CD4-positive, CD25-positive, alpha-beta regulatory T cell (primary cell): ENCODE results near the gene SHC4. TPM values are rescaled to one million over a fixed set of nuclear protein-coding genes. Genes with fewer than 3 reads are reported as not detected.

Experiments
- ATAC-seq, 2 donors: fragments of 150-1000 bp; cut with Tn5 transposase; one replicate each; pipeline ENCODE4 v1.10.0; 2021; ENCODE audit warnings: low read depth in 2 of 2, moderate number of reproducible peaks in 2 of 2, moderate library complexity in 1 of 2
- DNase-seq, 3 donors: peaks; one replicate each; pipeline versions ENCODE4 v3.0.0 to v3.0.0-alpha.2; 2012 to 2022; ENCODE audit warnings: mixed read lengths in 1 of 3
- H3K27ac ChIP-seq: one replicate; pipeline ENCODE4 v1.7.0; 2013; ENCODE audit warnings: mild to moderate bottlenecking, low read length; ENCODE audit not compliant: insufficient read depth, poor library complexity, severe bottlenecking
- H3K27me3 ChIP-seq: one replicate; pipeline ENCODE4 v1.7.0; 2013; ENCODE audit warnings: low read length; ENCODE audit not compliant: control insufficient read depth, insufficient read depth
- H3K36me3 ChIP-seq: one replicate; pipeline ENCODE4 v1.7.0; 2013; ENCODE audit warnings: mild to moderate bottlenecking, low read length, moderate library complexity; ENCODE audit not compliant: control insufficient read depth, insufficient read depth
- H3K4me1 ChIP-seq: 2 replicates; pipeline ENCODE4 v1.7.0; 2013; ENCODE audit warnings: mild to moderate bottlenecking, low read length; ENCODE audit not compliant: insufficient read depth, control insufficient read depth, poor library complexity, severe bottlenecking
- H3K4me3 ChIP-seq: one replicate; pipeline ENCODE4 v1.7.0; 2013; ENCODE audit warnings: low read depth, mild to moderate bottlenecking, low read length, moderate library complexity
- H3K9me3 ChIP-seq, 2 experiments: 1 replicate in 1 of 2; 2 replicates in 1 of 2; pipeline ENCODE4 v1.7.0; 2013; ENCODE audit warnings: low read length in 2 of 2, mild to moderate bottlenecking in 1 of 2, moderate library complexity in 1 of 2; ENCODE audit not compliant: control insufficient read depth in 2 of 2
- H3K27ac Mint-ChIP-seq, 3 donors: one replicate each; pipeline ENCODE4 v1.8.0; 2020 to 2022; ENCODE audit warnings: mild to moderate bottlenecking in 3 of 3, mixed read lengths in 3 of 3, moderate library complexity in 2 of 3
- H3K27me3 Mint-ChIP-seq: one replicate; pipeline ENCODE4 v1.8.0; 2022; ENCODE audit warnings: mild to moderate bottlenecking, mixed read lengths
- H3K36me3 Mint-ChIP-seq: one replicate; pipeline ENCODE4 v1.8.0; 2020; ENCODE audit warnings: mixed read lengths
- H3K4me1 Mint-ChIP-seq, 4 donors: one replicate each; pipeline ENCODE4 v1.8.0; 2020 to 2022; ENCODE audit warnings: mixed read lengths in 4 of 4, mild to moderate bottlenecking in 1 of 4
- H3K4me3 Mint-ChIP-seq, 4 donors: one replicate each; pipeline ENCODE4 v1.8.0; 2020 to 2022; ENCODE audit warnings: mild to moderate bottlenecking in 4 of 4, mixed read lengths in 4 of 4, moderate library complexity in 3 of 4
- H3K9me3 Mint-ChIP-seq, 7 donors: one replicate each; pipeline ENCODE4 v1.8.0; 2020 to 2022; ENCODE audit warnings: mixed read lengths in 7 of 7, mild to moderate bottlenecking in 3 of 7, moderate library complexity in 2 of 7
- polyA plus RNA-seq, 4 donors: library from polyadenylated mRNA; unstranded; fragments of 300-500 nt; fragmentation: Illumina TruSeq; gene quantifications; one replicate each; pipeline ENCODE4 v1.2.3, GENCODE V29; 2021
- total RNA-seq: library from RNA; stranded (reverse); gene quantifications from one replicate; pipeline ENCODE4 v1.2.3, GENCODE V29; 2022

SHC4 gene
- total and polyA plus RNA-seq, 5 donors from 2014 or later: not detected

GRCh38 chr15:48777645-48778330 lies 185.9 kb downstream of the SHC4 start:
- Mint-ChIP-seq H3K9me3 (peaks cover 0 to 8% (median 2%) of the 10 kb centered on the region in 7 donors), H3K36me3 (peaks cover 48% of the 10 kb centered on the region), H3K27me3 (no peaks in the 10 kb centered on the region), H3K27ac (no peak overlapping the region), H3K4me3 (no peak overlapping the region), H3K4me1 (peaks cover 0 to 9% (median 2%) of the 10 kb centered on the region in 4 donors)
- no peak for DNase-seq
- no peak overlapping the region for H3K27ac ChIP-seq
- no peak for ATAC-seq
- H3K36me3 ChIP-seq: peaks cover 29% of the 10 kb centered on the region
- H3K4me3 ChIP-seq: no peak overlapping the region
- peaks cover 0 to 6% of the 10 kb centered on the region in 2 experiments for H3K9me3 ChIP-seq
- no peaks in the 10 kb centered on the region for H3K4me1 ChIP-seq
- no peaks in the 10 kb centered on the region for H3K27me3 ChIP-seq

DNA sequence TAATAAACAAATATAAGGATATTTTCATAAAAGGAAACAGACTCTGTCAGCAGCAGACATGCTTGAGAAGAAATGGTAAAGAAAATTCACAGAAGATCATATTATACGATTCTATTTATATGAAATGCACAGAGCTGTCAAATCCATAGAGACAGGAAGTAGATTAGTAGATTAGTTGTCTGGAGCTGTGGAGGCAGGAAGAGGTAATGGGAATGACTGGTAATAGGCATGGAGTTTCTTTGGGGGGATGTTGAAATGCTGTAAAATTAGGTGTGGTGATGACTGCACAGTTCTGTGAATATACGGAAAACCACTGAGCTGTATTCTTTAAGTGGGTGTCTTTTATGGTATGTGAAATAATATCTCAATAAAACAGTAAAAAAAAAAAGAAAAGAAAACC lies 188.2 kb downstream of the SHC4 start:
- H3K9me3 Mint-ChIP-seq: peaks cover 0 to 8% (median 2%) of the 10 kb centered on the region in 7 donors
- peaks cover 46% of the 10 kb centered on the region for H3K36me3 Mint-ChIP-seq
- no peak overlapping the region for H3K27ac Mint-ChIP-seq
- Histone ChIP-seq H3K27me3 (no peaks in the 10 kb centered on the region), H3K27ac (no peak overlapping the region), H3K4me3 (no peak overlapping the region), H3K4me1 (no peaks in the 10 kb centered on the region), H3K36me3 (peaks cover 23% of the 10 kb centered on the region), H3K9me3 (peaks cover 0 to 6% of the 10 kb centered on the region in 2 experiments)
- no peak overlapping the region for H3K4me3 Mint-ChIP-seq
- H3K27me3 Mint-ChIP-seq: no peaks in the 10 kb centered on the region
- ATAC-seq (no peak), DNase-seq (no peak)
- peaks cover 0 to 14% (median 5%) of the 10 kb centered on the region in 4 donors for H3K4me1 Mint-ChIP-seq

- H3K4me3 ChIP-seq: no peak overlapping the region
- no peaks in the 10 kb centered on the region for H3K27me3 Mint-ChIP-seq
- no peak overlapping the region for H3K27ac Mint-ChIP-seq
- H3K4me3 Mint-ChIP-seq: no peak overlapping the region
- no peak overlapping the region for H3K27ac ChIP-seq
- peaks cover 48% of the 10 kb centered on the region for H3K36me3 Mint-ChIP-seq
- H3K27me3 ChIP-seq: no peaks in the 10 kb centered on the region
- H3K9me3 ChIP-seq: peaks cover 0 to 6% of the 10 kb centered on the region in 2 experiments
- H3K4me1 ChIP-seq: no peaks in the 10 kb centered on the region
- H3K4me1 Mint-ChIP-seq: peaks cover 0 to 14% (median 5%) of the 10 kb centered on the region in 4 donors
- DNase-seq (no peak), ATAC-seq (no peak)
- H3K36me3 ChIP-seq: peaks cover 20% of the 10 kb centered on the region
- peaks cover 0 to 8% (median 2%) of the 10 kb centered on the region in 7 donors for H3K9me3 Mint-ChIP-seq
These were observed 189.2 kb downstream of the SHC4 start for GRCh38 chr15:48774484-48774883.

Other genes with a start within 250 kb of the SHC4 start
- gene CEP152, start 152.8 kb downstream of the SHC4 start, total RNA-seq: 15.8 TPM
- 1 to 10 TPM; 3.4 to 4.9 (median 3.8) TPM for gene CEP152, start 152.8 kb downstream of the SHC4 start, polyA plus RNA-seq
- 67.8 TPM for gene EID1, start 85.8 kb downstream of the SHC4 start, total RNA-seq
- gene EID1, start 85.8 kb downstream of the SHC4 start, polyA plus RNA-seq: 100 to 1,000 TPM; 198 to 274 (median 251) TPM
- gene SECISBP2L, start 82.5 kb upstream of the SHC4 start, total RNA-seq: 59.5 TPM
- 10 to 100 TPM; 14.8 to 22.4 (median 18.5) TPM for gene SECISBP2L, start 82.5 kb upstream of the SHC4 start, polyA plus RNA-seq
- 102 TPM for gene COPS2, start 191.7 kb upstream of the SHC4 start, total RNA-seq
- gene COPS2, start 191.7 kb upstream of the SHC4 start, polyA plus RNA-seq: 10 to 100 TPM; 38.1 to 48.7 (median 40.2) TPM
- gene GALK2, start 206.3 kb upstream of the SHC4 start, total RNA-seq: 27.7 TPM
- 10 to 100 TPM; 28.3 to 39.1 (median 31.2) TPM for gene GALK2, start 206.3 kb upstream of the SHC4 start, polyA plus RNA-seq